Left kidney (tissue), 2 donors: ENCODE data around the gene ABI3BP. TPM values are rescaled to one million over a fixed set of nuclear protein-coding genes. Genes with fewer than 3 reads are reported as not detected.

Source experiments
- DNase-seq: peaks from one replicate; pipeline ENCODE4 v3.0.0-alpha.2; 2013
- polyA plus RNA-seq: library from polyadenylated mRNA; unstranded; fragments of 120-200 nt; gene quantifications from one replicate; pipeline ENCODE4 v1.2.1, GENCODE V29; 2013; ENCODE audit not compliant: insufficient read length

The ABI3BP gene
- polyA plus RNA-seq, 1 donor, result 26.8 TPM

GRCh38 chr3:100941041-100941440 lies 52.2 kb downstream of the ABI3BP start:
- no peak for DNase-seq

DNA sequence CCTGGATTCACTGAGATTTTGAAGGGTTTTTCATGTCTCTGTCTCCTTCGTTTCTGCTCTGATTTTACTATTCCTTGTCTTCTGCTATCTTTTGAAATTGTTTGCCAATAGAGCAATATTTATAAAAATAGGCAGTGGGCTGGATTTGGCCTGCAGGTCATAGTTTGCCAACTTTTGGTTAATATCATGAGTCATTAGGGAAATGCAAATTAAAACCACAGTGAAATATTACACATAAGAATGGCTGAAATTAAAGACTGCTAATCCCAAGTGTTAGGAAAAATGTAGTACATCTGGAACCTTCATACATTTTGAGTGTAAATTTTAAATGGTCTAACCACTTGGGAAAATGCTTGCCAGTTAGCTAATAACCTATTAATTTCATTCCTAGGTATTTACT lies 56.3 kb downstream of the ABI3BP start:
- DNase-seq, result no peak

DNA sequence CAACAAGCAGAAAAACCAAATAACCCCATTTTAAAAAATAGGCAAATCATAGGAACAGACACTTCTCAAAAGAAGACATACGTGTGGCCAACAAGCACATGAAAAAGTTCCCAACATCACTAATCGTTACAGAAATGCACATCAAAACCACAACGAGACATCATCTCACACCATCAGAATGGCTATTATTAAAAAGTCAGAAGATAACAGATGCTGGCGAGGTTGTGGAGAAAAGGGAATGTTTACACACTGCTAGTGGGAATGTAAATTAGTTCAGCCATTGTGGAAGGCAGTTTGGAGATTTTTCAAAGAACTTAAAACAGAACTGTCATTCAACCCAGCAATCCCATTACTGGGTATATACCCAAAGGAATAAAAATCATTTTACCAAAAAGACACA lies 60.7 kb downstream of the ABI3BP start:
- no peak for DNase-seq

DNA sequence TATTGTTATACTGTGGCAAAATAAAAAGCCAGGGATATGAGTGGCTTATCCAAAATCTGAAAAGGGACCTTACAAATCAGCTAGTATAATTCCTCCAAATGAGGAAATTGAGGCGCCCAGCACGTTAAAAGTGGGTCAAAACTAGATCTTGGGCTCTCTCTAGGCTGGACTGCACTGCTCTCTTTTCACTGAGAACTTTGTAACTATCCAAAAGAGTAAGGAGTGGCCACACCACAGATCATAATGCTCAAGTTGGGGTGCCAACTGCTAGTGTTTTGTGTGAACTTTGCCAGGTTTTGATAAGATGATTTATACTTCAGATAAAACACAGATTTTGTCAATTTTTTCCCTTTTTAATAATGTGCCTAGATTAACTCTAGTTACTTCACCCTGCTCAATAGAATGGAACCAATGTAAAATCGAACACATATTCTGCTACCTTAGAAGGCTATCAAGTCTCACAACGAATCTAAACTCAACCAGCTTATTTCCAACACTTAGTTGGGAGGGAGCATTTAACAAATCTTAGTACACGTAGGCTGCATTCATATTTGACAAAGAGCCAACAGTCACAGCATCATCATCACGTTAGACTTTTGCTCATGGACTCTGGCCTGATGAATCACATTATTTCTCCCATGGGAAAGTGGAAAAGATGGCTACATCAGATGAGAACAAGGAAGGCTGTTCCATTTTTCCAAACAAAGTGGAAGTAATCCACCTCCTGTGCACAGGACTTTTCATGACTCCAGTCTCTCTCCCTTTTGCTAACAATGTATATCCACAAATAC lies 64.4 kb downstream of the ABI3BP start:
- DNase-seq, result no peak

DNA sequence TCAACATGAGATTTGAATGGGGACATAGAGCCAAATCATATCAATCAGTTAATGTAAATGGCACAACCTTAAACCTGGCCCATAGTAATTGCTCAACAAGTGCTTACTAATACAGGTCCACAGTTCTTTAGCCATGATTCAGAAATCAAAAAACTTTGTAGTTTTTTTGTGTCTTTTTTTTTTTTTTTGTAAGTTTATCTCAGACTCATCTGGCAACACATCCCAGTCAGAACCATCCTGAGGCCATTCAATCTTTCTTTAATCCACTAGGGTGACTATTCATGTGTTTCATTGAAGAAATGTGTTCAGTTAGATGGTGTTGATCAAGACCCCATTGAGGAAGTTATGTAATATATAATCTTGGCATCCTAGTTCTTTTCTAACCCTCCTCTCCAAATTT lies 65.4 kb downstream of the ABI3BP start:
- no peak for DNase-seq

GRCh38 chr3:100915706-100916495 lies 77.3 kb downstream of the ABI3BP start:
- no peak for DNase-seq

DNA sequence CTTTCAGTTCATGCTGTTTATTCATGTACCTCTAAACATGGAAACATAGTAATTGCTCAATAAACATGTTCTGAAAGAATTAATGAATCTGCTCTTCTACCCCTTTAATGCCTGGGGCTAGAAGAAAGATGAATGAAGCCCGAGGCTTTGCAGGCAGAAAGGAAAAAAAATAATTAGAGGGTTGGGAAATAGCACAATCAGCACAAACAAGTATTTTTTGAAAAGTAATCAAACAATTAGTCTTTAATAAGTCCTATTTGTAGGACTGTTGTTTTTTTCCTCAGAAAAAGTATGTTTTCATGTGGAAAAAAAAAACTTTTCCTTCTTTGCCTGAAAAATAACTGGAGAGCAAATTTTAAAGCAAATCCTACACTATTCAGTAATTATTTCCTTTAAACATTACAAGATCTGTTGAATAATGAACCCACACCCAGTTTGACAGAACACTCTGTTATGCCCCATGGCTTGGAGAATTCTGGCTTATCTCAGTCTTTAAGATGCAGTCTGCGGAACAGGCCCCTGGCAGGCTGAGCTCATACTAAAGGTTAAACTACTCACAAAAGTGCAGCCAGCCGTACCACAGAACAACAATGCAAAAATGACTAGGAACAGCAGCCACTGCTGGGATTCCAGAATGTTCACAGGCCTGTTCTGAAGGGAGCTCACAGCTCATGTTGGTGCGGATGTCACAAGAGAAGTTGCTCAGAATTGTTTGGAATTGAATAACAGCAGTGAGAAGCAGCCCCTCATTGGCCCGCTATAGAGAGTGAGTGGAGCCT lies 79.2 kb downstream of the ABI3BP start:
- peak; percentile 7 for DNase-seq

DNA sequence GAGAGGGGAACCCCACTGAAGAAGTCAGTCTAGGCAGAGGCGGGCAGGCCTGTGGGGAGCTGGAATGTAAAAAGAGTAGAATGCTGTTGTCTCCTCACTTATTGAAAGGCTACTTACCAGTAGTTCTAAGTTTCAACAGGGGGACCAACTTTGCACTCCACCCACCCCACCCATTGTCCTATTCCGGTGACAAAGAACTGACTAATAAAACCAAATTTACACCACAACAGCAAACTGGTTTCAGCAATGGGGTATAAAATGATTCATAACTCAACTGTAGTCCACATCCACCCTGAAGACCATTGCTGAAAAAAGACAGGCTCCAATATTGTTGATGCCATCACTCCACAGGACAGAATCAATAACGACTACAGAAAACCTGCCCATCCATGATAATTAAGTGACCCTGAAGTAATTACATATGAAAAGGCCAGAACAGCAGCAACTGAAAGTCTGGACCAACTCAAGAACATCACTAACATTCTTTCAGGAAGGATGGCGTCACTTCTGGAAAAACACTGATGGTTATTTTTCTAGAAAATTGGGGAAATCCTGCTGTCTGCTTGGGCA lies 80.2 kb downstream of the ABI3BP start:
- no peak for DNase-seq

- DNase-seq, result no peak
Measured at GRCh38 chr3:100912571-100912970, 80.7 kb downstream of the ABI3BP start.

DNA sequence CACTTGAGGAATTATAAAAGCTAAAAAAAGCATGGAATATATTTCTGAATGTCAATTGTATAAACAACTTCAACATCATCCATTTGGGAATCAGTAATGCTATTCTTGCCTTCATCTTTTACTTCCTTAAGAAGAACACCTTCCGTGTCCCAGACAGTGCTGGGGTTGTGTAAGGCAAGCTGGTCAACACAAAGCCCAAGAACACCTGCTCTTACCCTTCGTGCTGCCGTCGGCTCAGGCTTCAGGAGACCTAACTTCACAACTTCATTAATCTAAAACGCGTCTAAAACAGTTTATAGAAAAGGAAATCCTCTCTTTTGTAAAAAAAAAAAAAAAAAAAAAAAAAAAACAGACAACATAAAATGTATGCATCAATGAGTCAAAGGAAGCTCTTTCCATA lies 81.3 kb downstream of the ABI3BP start:
- DNase-seq, result no peak

GRCh38 chr3:100910986-100911385 lies 82.2 kb downstream of the ABI3BP start:
- DNase-seq, result no peak

GRCh38 chr3:100902572-100902971 lies 90.6 kb downstream of the ABI3BP start:
- DNase-seq, result no peak

GRCh38 chr3:100900671-100901335 lies 92.4 kb downstream of the ABI3BP start:
- DNase-seq, result no peak

- no peak for DNase-seq
Measured at GRCh38 chr3:100899440-100900091, 93.7 kb downstream of the ABI3BP start.

- DNase-seq, result no peak
Measured at GRCh38 chr3:100898681-100899080, 94.5 kb downstream of the ABI3BP start.

DNA sequence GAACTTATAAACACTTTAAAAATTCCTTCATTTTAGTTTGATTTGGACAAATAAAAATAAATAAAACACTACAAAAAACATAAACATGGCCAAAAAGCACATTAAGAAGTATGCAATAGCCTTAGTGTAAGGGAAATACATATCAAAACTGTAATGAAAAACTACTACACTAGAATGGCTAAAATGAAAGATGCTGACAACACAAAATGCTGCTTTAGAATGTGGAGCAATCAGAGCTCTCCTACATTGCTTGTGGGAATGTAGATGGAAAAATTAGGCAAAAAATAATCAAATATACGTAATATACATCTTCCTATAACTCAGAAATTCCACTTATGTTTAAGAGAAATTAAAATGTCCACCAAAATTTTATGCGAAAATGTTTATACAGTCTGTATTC lies 96.2 kb downstream of the ABI3BP start:
- DNase-seq, result no peak

DNA sequence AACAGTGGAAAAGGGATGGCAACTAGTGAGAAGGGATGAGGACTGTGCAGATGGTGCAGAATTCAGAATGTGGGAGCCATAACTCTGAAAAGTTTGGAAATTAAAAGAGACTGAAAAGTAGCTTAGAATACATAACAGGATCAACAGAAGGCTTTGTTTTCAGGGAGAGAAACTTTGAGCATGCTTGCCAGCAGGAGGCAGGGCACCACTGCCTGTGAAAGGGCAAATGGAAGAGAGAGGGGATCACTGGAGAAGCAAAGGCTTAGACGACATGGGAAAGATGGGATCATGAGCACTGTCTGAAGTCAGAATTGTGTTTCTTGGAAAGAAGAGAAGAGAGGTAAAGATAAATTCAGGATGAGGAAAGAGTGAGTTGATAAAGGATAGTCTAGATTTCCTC lies 99.6 kb downstream of the ABI3BP start:
- peak; percentile 4 for DNase-seq

DNA sequence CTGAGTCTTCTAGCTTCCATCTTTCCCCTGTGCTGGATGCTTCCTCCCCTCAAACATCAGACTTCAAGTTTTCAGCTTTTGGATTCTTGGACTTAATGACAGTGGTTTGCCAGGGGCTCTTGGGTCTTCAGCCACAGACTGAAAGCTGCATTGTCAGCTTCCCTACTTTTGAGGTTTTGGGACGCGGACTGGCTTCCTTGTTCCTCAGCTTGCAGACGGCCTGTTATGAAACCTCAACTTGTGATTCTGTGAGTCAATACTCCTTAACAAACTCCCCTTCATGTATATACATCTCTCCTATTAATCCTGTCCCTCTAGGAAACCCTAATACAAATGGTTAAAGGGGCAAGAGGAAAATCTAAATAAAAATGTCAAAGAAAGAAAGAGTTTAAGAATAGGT lies 100.1 kb downstream of the ABI3BP start:
- no peak for DNase-seq

DNA sequence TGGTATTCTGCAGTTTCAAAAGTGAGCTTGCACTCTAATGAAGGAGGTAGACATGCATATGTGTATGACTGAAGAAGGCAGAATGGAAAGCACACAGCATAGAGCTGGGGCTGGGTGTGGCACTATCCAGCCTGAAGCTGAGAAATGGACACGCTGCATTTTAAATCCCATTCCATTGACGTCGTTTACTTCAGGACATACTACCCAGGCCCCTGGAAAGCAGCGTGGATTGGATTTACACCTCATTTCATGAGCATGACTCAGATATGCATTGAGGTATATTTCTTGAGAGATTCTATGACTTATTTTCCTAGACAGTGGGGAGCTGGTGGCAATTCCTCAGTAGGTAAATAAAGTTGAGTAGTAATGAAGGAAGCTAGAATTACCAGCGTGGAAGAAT lies 101.4 kb downstream of the ABI3BP start:
- no peak for DNase-seq

GRCh38 chr3:100891033-100891432 lies 102.2 kb downstream of the ABI3BP start:
- DNase-seq, result no peak

DNA sequence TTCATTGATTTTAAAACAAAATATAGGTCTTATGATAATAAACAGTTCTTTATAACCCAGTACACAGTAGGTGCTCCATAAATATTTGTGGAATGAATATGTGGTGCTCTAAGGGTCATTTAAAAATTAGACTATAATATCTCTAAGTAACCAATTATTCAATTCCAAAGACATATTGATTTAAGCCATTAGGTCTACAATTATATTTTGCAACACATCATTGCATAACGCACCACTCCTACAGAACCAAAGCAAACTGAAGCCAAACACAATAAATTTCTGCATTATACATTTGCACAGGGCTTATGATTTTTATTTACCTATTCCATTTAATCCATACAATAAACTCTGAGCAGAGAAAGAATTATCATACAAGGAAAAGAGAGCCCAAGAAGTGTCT lies 104.3 kb downstream of the ABI3BP start:
- no peak for DNase-seq
